Neural crest cell (in vitro differentiated cells): ENCODE measurements around the gene PCNX2. TPM values are rescaled to one million over a fixed set of nuclear protein-coding genes. Genes with fewer than 3 reads are reported as not detected.

Experiments
- DNase-seq: peaks from one replicate; pipeline ENCODE4 v3.0.0; 2021; ENCODE audit warnings: low read depth, mixed read lengths, low spot score
- H3K27ac Mint-ChIP-seq: one replicate; pipeline ENCODE4 v1.8.0; 2021; ENCODE audit warnings: mild to moderate bottlenecking, mixed read lengths; ENCODE audit not compliant: unreplicated experiment
- H3K27me3 Mint-ChIP-seq: 2 replicates; pipeline ENCODE4 v1.8.0; 2021; ENCODE audit warnings: low read depth, mild to moderate bottlenecking, mixed read lengths
- H3K36me3 Mint-ChIP-seq: 2 replicates; pipeline ENCODE4 v1.8.0; 2021; ENCODE audit warnings: low read depth, mild to moderate bottlenecking, mixed read lengths
- H3K4me1 Mint-ChIP-seq: 2 replicates; pipeline ENCODE4 v1.8.0; 2021; ENCODE audit warnings: mixed read lengths
- H3K4me3 Mint-ChIP-seq: one replicate; pipeline ENCODE4 v1.8.0; 2021; ENCODE audit warnings: mild to moderate bottlenecking, mixed read lengths
- H3K9me3 Mint-ChIP-seq: 2 replicates; pipeline ENCODE4 v1.8.0; 2021; ENCODE audit warnings: mixed read lengths
- CTCF ChIP-seq: fragments of 200-600 bp; sonication (generic); conservative IDR thresholded peaks from 2 replicates; pipeline ENCODE4 v1.5.0; 2021; ENCODE audit warnings: antibody characterized with exemption, mild to moderate bottlenecking
- total RNA-seq: library from RNA; stranded (reverse); gene quantifications from 2 replicates; pipeline ENCODE4 v1.2.1, GENCODE V29; 2021

The PCNX2 gene
- total RNA-seq, 1 donor from 2014 or later, result 13.6 TPM

- Mint-ChIP-seq H3K27me3 (no peaks in the 10 kb centered on the region), H3K4me3 (no peak overlapping the region), H3K36me3 (peaks cover 50% of the 10 kb centered on the region), H3K4me1 (no peaks in the 10 kb centered on the region), H3K27ac (no peak overlapping the region), H3K9me3 (peaks cover 18% of the 10 kb centered on the region)
- no peak for DNase-seq
- no peak for TF ChIP-seq CTCF
Observed at GRCh38 chr1:232969799-232970198, 325.7 kb downstream of the PCNX2 start.

GRCh38 chr1:232968965-232969364 lies 326.6 kb downstream of the PCNX2 start:
- Mint-ChIP-seq H3K36me3 (peaks cover 42% of the 10 kb centered on the region), H3K27me3 (no peaks in the 10 kb centered on the region), H3K4me3 (no peak overlapping the region), H3K9me3 (peaks cover 14% of the 10 kb centered on the region), H3K4me1 (no peaks in the 10 kb centered on the region), H3K27ac (no peak overlapping the region)
- TF ChIP-seq CTCF, result no peak
- DNase-seq, result no peak

- DNase-seq, result no peak
- Mint-ChIP-seq H3K27me3 (no peaks in the 10 kb centered on the region), H3K4me1 (no peaks in the 10 kb centered on the region), H3K4me3 (no peak overlapping the region), H3K9me3 (peaks cover 9% of the 10 kb centered on the region), H3K36me3 (peaks cover 37% of the 10 kb centered on the region), H3K27ac (no peak overlapping the region)
- no peak for TF ChIP-seq CTCF
Observed at GRCh38 chr1:232968391-232968790, 327.1 kb downstream of the PCNX2 start.

GRCh38 chr1:232966663-232967062 lies 328.9 kb downstream of the PCNX2 start:
- Mint-ChIP-seq H3K27ac (peak overlapping the region; percentile 57), H3K4me3 (no peak overlapping the region), H3K27me3 (no peaks in the 10 kb centered on the region)

GRCh38 chr1:232965912-232966217 lies 329.7 kb downstream of the PCNX2 start:
- Mint-ChIP-seq H3K4me3 (no peak overlapping the region), H3K27me3 (no peaks in the 10 kb centered on the region), H3K36me3 (peaks cover 19% of the 10 kb centered on the region), H3K4me1 (peaks cover 8% of the 10 kb centered on the region), H3K9me3 (no peaks in the 10 kb centered on the region), H3K27ac (no peak overlapping the region)
- no peak for DNase-seq
- TF ChIP-seq CTCF, result no peak

More at GRCh38 chr1:232966663-232967062, 328.9 kb downstream of the PCNX2 start:
- H3K9me3 Mint-ChIP-seq, result no peaks in the 10 kb centered on the region
- H3K4me1 Mint-ChIP-seq, result peaks cover 8% of the 10 kb centered on the region
- no peak for DNase-seq
- TF ChIP-seq CTCF, result no peak
- H3K36me3 Mint-ChIP-seq, result peaks cover 23% of the 10 kb centered on the region
